ENCODE results near the gene SPIB.
"Not testable (repeated sequence)": the region's sequence is repeated elsewhere in the genome, so short reads cannot be mapped to it uniquely, and the experiment has no call there.

SPIB gene

DNA sequence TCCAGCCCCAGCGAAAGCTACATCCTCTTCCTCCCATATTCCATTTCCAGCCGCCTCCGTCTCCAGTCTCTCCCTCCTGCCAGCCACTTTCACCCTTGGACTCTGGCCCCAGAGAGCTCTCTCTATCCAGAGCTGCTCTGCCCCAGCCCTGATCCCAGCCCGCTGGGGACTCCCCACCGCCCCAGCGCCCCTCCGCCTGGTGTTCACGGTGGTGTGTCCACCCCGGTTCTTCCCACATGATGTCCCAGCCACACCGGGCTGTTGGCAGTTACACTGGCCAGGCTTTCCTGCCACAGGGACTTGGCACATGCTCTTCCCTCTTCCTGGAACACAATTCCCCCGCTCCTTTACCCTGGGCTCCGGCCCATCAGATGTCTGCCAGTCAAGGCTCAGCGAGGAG, 46.3 kb downstream of the SPIB start:
- in situ Hi-C loops (cut with MboI; ENCODE audit: low sequenced_read_pairs): loop anchor here (5.0 kb wide), 1 partner anchor 98 kb away; the partner anchor contains the start of gene NAPSA

DNA sequence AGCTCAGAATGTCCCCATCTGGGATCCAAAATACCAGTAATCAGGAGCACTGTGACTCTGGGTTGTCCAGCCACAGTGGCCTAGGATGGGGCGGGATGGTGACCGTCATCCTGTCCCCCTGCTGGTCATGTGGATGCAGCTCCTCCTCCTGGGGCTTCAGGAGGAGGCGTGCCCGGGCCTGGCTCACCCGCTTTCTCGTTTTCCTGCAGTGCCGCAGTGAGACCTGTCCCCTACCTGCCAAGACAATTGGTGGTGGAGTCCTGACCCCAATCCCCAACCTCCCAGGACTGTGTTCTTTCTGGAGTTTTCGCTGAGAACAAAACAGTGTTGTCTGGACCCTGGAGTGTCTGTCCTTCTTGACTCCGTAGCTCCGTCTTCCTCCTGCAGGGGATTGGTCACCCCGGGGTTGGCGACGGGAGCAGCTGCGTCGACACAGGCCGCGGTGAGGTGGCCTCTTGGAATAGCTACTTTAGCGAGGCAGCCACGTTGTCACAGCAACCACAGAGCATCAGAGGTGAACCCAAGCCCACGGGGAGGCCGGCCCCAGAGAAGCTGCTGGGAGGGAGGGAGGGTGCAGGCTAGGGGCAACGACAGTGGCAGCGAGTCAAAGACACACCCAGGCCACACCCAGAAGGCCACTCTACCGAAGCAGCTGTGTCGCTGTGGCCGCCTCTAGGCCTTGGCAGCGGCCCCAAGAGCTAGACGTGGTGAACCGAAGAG, 47.4 kb downstream of the SPIB start:
- in situ Hi-C loops (cut with MboI; ENCODE audit: low sequenced_read_pairs): no loop called here

DNA sequence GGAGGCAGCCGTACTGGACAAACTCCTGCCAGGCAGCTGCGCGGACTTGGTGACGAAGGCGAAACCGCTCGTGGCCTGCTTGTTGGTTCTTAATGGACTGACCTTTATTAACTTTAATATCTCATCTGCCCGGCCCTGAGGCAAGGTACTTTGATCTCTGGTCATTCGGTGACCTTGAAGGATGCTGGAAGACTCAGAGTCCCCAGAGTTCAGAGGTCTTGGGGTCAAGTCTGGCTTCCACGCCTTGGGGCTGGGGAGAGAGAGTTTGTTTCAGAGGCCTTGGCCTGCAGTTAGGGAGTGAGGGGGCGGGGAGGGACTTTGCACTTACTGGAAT, 47.9 kb downstream of the SPIB start:
- in situ Hi-C loops (cut with MboI; ENCODE audit: low sequenced_read_pairs): no loop called here

DNA sequence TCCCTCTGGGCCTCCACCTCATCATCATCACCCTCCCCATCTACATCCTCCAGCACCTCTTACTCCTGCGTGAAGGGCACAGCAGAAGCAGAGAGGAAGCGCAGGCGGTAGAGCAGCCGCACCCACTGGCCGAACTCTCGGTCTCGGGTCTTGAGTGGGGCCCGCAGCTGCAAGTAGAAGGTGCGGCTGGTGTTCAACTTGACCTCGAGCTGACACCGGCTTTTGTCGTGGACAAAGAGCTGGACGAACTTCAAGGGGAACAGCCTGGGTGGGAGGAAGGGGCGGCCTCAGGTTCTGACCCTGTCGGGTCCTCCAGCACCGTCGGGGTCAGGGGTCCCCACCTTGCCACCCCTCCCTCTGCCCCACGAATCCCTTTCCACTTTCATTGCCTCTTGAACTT, 48.8 kb downstream of the SPIB start:
- in situ Hi-C loops (cut with MboI; ENCODE audit: low sequenced_read_pairs): no loop called here

DNA sequence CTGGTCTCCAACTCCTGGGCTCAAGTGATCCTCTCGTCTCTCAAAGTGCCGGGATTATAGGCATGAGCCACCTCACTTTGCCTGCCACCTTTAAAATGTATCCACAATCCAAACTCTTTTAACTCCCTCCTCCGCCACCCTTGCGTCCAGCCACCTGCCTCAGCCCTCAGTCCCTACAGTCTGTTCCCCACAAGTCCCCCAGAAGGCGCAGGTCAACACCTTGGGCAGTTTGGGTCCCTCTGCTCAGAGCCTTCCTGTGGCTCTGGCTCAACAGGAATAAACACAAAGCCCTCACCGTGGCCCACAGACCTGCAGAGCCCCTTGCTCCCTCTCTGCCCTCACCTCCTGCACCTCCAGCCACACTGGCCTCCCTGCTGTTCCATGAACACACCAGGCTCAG, 50.1 kb downstream of the SPIB start:
- in situ Hi-C loops (cut with MboI; ENCODE audit: low sequenced_read_pairs): no loop called here

DNA sequence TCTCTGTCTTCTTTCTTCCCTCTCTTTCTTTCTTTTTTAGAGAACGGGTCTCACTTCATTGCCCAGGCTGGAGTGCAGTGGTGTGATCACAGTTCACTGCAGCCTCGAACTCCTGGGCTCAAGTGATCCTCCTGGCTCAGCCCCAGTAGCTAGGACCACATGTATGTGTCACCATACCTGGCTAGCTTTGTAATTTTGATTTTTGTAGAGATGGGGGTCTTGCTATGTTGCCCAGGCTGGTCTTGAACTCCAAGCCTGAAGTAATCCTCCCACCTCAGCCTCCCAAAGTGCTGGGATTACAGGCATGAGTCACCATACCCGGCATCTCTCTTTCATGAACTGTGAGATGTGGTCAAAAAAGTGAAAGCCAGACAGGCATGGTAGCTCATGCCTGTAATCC, 54.6 kb downstream of the SPIB start:
- in situ Hi-C loops (cut with MboI; ENCODE audit: low sequenced_read_pairs): not testable (repeated sequence)

DNA sequence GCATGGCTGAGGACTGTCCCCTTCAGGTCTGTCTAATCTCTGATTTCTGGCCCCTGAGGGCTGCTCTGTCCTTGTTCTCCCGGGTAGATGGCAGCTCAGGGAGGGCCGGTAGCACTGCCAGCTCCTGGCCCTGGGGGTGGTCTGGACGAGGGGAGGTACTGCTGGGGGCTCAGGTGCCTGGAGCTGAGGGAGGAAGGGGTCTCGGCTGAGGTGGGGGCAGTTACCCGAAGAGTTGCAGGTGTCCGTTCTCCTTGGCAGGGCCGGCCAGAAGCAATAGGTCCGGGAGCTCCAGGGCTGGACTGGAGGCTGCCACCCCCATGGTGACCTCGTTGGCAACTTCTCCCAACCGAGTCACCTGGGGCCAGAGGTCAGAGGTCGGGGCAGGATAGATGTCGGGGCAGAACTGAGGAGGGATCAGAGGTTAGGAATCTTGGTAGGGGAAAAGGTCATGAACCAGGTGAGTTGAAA, 56.4 kb downstream of the SPIB start:
- in situ Hi-C loops (cut with MboI; ENCODE audit: low sequenced_read_pairs): no loop called here

DNA sequence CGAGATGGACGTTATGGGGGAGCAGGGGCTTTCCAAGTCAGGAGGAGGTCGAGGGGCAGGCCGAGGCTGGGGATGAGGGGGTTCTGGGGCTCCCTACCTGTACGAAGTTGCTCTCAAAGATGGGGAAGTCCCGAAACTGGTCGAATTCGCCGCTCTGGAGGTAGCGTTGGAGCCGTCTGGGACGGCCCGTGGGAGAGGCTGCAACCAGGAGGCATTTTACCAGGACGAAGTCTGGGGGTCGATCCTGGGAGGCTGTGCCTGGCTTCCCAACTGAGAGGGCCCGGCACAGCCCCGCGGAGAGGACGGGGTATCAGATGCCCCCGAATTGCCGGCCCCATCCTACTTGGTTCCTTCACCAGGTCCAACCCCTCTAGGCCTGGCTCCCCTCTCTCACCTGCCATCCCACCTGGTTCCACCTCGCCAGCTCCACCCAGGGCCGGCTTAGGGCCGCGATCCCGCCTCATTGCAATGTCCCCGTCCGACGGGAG, 57.0 kb downstream of the SPIB start:
- in situ Hi-C loops (cut with MboI; ENCODE audit: low sequenced_read_pairs): no loop called here

DNA sequence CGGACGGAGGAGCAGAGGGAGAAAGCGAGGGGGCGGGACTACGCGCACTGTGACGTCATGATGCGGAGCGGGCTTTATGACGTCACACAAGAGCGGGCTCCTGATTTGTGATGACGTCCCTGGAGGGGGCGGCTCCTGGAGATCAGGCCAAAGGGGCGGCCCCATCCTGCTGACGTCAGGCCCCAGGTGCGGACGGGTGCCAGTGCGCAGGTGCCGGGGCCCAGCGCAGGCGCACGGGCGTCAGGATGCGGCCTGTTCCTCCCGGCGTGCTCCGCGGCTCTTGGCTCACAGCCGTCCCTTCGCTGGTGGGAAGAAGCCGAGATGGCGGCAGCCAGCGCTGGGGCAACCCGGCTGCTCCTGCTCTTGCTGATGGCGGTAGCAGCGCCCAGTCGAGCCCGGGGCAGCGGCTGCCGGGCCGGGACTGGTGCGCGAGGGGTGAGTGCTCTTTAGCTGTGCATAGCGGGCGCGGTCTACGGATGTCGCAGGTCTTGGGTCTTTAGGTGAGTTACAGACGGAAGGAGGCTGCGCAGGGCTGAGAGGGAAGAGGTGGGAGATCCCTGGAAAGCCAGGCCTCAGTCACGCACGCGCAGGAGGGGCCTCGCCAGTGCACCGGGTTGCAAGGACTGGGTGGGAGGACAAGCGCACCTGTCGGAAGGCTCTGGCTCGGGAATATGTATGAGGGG, 57.6 kb downstream of the SPIB start, which contains the start of the genes EMC10 and GARIN5A:
Gene EMC10 (plus strand): TSS at position 284 of the 683 bp plus-strand sequence. CDS start 38 bp downstream, at position 322.
Gene GARIN5A (minus strand): TSS at position 625 of the 683 bp plus-strand sequence. CDS start 460 bp downstream, at position 165.
- in situ Hi-C loops (cut with MboI; ENCODE audit: low sequenced_read_pairs): no loop called here

DNA sequence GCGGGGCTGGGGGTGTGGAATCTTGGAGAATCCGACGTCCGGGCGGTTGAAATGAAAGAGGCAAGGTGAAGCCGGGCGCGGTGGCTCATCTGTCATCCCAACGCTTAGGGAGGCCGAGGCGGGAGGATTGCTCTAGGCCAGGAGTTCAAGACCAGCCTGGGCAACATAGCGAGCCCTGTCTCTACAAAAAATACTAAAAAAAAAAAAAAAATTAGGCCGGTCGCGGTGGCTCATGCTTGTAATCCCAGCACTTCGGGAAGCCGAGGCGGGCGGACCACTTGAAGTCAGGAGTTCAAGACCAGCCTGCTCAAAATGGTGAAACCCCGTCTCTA, 58.1 kb downstream of the SPIB start:
- in situ Hi-C loops (cut with MboI; ENCODE audit: low sequenced_read_pairs): no loop called here

DNA sequence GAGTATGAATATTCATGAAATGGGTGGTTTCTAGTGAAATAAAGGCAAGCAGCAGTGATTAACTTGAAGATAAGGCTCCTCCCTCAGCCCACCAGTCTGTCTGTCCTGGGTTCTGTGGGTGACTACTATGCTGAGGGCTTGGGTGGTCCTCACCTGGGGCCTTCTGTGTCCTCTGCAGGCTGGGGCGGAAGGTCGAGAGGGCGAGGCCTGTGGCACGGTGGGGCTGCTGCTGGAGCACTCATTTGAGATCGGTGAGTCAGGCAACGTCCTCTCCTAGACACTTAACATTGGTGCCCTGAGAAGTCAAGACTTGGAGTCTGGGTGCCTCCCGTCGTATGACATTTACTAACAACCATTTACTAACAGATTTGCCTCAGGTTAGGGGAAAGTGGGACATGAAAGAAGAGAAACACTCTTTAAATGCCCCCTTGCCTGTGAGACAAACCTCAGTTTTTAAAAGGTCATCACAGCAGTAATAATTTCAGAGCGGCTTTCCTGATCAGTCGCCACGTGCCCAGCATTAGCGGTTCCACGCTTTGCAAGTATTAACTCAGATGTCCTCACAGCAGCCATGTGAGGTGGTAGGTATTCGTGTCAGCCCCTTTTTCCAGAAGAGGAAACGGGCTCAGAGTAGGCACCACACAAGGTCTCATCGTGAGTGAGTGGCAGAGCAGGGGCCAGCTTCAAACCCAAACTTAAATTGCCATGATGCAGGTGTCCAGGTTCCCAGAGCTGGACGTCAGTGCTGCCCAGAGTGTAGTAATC, 59.2 kb downstream of the SPIB start:
- in situ Hi-C loops (cut with MboI; ENCODE audit: low sequenced_read_pairs): no loop called here

DNA sequence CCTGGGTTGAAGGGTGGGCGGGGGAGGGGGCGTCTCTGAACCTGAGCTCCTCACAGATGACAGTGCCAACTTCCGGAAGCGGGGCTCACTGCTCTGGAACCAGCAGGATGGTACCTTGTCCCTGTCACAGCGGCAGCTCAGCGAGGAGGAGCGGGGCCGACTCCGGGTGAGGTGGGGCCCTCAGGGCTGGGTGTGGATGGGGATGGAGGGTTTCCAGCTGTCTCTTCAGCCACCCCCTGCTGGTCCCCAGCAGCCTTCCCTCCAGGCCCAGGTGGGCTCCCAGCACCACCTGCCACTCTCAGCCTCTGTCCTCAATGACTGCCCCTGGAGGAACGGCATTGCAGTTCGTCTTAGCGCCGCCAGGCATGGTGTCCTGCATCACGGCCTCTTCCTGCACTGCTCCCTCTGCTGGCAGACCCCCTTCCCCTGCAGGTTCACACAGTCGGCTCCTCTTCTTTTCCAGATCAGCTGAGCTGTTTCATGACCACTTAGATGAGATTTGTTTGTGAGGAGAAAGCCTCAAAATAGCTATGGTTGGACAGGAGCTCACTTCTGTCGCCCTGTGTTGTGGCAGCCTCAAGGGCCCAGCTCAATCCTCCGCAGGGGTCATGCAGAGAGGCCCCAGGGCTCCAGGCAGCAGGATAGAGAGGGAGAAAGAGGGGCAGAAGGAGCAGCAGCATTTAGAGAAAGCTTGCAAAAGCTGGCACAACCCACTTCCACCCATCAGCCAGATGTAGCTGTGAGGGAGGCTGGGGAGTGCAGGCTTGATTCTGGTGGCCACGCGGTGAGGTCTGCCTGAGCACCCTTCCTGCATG, 60.4 kb downstream of the SPIB start:
- in situ Hi-C loops (cut with MboI; ENCODE audit: low sequenced_read_pairs): no loop called here

DNA sequence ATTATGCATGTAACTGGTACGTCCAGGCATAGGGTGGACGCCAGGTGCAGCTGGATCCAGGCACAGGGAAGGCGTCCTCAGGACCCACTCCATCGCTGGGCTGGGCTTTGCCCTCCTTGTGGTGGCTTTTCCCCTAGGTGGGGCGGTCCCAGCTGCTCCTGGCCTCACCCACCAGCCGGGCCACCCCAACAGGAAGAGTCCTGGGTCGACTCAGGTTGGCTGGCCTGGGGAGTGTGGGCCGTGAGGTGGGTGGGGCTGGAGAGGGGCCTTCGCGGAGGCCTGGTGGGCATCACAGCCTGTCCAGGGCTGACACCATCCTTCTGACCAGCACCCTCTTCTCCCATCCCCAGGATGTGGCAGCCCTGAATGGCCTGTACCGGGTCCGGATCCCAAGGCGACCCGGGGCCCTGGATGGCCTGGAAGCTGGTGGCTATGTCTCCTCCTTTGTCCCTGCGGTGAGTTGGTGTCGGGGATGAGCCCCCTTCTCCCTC, 61.1 kb downstream of the SPIB start:
- in situ Hi-C loops (cut with MboI; ENCODE audit: low sequenced_read_pairs): no loop called here

DNA sequence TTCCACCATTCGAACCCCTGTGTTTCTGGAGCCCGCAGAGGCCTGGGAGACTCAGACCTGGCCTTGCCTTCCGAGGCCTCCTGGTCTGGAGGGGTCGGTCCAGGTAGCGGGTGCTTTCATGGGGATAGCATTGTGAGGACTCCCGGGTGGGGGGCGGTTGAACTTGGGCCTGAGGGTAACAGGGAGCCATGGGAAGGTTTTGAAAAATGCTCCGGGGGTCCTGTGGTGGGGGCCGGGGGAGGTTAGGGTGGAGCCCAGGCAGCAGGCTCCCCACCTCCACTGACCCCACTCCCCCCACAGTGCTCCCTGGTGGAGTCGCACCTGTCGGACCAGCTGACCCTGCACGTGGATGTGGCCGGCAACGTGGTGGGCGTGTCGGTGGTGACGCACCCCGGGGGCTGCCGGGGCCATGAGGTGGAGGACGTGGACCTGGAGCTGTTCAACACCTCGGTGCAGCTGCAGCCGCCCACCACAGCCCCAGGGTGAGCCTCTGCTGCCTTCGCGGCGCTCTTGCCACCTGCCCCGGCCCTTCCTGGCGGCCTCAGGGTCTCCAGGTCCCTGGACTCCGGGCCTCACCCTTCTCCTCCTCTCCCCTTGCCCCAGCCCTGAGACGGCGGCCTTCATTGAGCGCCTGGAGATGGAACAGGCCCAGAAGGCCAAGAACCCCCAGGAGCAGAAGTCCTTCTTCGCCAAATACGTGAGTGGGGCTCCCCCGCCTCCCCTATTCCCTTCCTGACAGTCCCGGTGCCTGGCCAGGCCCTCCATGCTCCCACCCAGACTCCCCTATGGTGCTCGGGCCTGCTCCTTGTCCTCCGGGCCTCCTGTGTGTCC, 61.8 kb downstream of the SPIB start:
- in situ Hi-C loops (cut with MboI; ENCODE audit: low sequenced_read_pairs): no loop called here

Measured in HL-60/S4 (cell line).